Measurements from ENCODE around the gene FOXR1.

DNA sequence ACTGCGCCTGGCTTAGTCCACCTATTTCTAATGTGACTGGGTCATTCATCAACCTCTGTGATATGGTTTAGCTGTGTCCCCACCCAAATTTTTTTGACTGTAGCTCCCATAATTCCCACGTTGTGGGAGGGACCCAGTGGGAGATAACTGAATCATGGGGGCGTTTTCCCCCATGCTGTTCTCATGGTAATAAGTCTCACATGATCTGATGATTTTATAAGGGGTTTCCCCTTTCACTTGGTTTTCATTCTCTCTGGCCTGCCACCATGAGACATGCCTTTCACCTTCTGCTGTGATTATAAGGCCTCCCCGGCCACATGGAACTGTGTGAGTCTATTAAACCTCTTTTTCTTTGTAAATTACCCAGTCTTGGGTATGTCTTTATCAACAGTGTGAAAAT is 35.1 kb downstream of the FOXR1 start:
- TF ChIP-seq, protein P1, sequence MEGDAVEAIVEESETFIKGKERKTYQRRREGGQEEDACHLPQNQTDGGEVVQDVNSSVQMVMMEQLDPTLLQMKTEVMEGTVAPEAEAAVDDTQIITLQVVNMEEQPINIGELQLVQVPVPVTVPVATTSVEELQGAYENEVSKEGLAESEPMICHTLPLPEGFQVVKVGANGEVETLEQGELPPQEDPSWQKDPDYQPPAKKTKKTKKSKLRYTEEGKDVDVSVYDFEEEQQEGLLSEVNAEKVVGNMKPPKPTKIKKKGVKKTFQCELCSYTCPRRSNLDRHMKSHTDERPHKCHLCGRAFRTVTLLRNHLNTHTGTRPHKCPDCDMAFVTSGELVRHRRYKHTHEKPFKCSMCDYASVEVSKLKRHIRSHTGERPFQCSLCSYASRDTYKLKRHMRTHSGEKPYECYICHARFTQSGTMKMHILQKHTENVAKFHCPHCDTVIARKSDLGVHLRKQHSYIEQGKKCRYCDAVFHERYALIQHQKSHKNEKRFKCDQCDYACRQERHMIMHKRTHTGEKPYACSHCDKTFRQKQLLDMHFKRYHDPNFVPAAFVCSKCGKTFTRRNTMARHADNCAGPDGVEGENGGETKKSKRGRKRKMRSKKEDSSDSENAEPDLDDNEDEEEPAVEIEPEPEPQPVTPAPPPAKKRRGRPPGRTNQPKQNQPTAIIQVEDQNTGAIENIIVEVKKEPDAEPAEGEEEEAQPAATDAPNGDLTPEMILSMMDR (IDR thresholded peaks at IDR 0.05; ENCODE audit: extremely low read depth in 1 of 2, insufficient read depth in 1 of 2, low read depth in 1 of 2, low read length in 2 of 2), result no peak
- TF ChIP-seq POLR2AphosphoS5 (IDR thresholded peaks at IDR 0.05; ENCODE audit: insufficient read depth, low read depth, low read length) (no peak), EZH2 (IDR thresholded peaks at IDR 0.05; ENCODE audit: borderline replicate concordance, low read depth, low read length, severe bottlenecking) (no peak), GATA2 (IDR thresholded peaks at IDR 0.05; ENCODE audit: insufficient read depth, insufficient read length, low read depth, low read length) (no peak)

Measured in endothelial cell of umbilical vein (primary cell).